PC-9 (cell line): ENCODE results near the gene LAD1. TPM values are rescaled to one million over a fixed set of nuclear protein-coding genes. Genes with fewer than 3 reads are reported as not detected.

ENCODE experiments used
- BruUV-seq: library from RNA; stranded (reverse); fragments of 400-500 nt; replicated peaks from 2 replicates; lab custom pipeline; 2021; lab: Mats Ljungman, UMichigan
- CTCF ChIA-PET: fragments of 300-600 bp; sonication (Branson Sonifier 250); formaldehyde crosslinking; loops from one replicate; lab custom pipeline; 2022; ENCODE audit warnings: antibody characterized with exemption; lab: Charles Lee
- POLR2A ChIA-PET: fragments of 300-600 bp; sonication (Branson Sonifier 250); formaldehyde crosslinking; loops from one replicate; lab custom pipeline; 2022; ENCODE audit warnings: antibody characterized with exemption; ENCODE audit not compliant: unreplicated experiment; lab: Charles Lee
- DNase-seq, 2 experiments: peaks; one replicate each; pipeline versions ENCODE4 v3.0.0 to v3.0.0-alpha.2; 2015 to 2022; ENCODE audit warnings: mixed read lengths in 1 of 2
- H2AFZ ChIP-seq: fragments of 200-600 bp; sonication (generic); 2 replicates; pipeline ENCODE4 v1.8.1; 2017; ENCODE audit warnings: antibody characterized with exemption
- H3F3A ChIP-seq: fragments of 200-600 bp; sonication (generic); 2 replicates; pipeline ENCODE4 v1.8.1; 2017; ENCODE audit warnings: antibody characterized with exemption, mild to moderate bottlenecking, low read depth; ENCODE audit not compliant: insufficient read depth
- H3K27ac ChIP-seq: fragments of 200-600 bp; sonication (generic); 2 replicates; pipeline ENCODE4 v1.6.1; 2016; ENCODE audit warnings: mixed run types
- H3K27me3 ChIP-seq: fragments of 200-600 bp; sonication (generic); 2 replicates; pipeline ENCODE4 v1.6.1; 2016; ENCODE audit warnings: low read depth, mixed run types; ENCODE audit not compliant: insufficient read depth
- H3K36me3 ChIP-seq: fragments of 200-600 bp; sonication (generic); 2 replicates; pipeline ENCODE4 v1.6.1; 2016; ENCODE audit warnings: low read depth, mixed run types
- H3K4me1 ChIP-seq: fragments of 200-600 bp; sonication (generic); replicated peaks from 2 replicates; pipeline ENCODE4 v1.6.1; 2016; ENCODE audit warnings: mixed run types; ENCODE audit not compliant: insufficient read depth
- H3K4me2 ChIP-seq: fragments of 200-600 bp; sonication (generic); 2 replicates; pipeline ENCODE4 v1.6.1; 2017; ENCODE audit warnings: mixed run types
- H3K4me3 ChIP-seq: fragments of 200-600 bp; sonication (generic); 2 replicates; pipeline ENCODE4 v1.6.1; 2016; ENCODE audit warnings: mixed run types
- H3K79me2 ChIP-seq: fragments of 200-600 bp; sonication (generic); 2 replicates; pipeline ENCODE4 v1.6.1; 2017; ENCODE audit warnings: low read depth, mixed run types
- H3K9me2 ChIP-seq: fragments of 200-600 bp; sonication (generic); 2 replicates; pipeline ENCODE4 v1.8.1; 2017; ENCODE audit warnings: mild to moderate bottlenecking; ENCODE audit not compliant: insufficient read depth
- H3K9me3 ChIP-seq: fragments of 200-600 bp; sonication (generic); 2 replicates; pipeline ENCODE4 v1.8.1; 2016; ENCODE audit warnings: low read depth; ENCODE audit not compliant: insufficient read depth
- H4K20me1 ChIP-seq: fragments of 200-600 bp; sonication (generic); 2 replicates; pipeline ENCODE4 v1.8.1; 2017; ENCODE audit not compliant: insufficient read depth
- CTCF ChIP-seq: fragments of 200-600 bp; sonication (generic); conservative IDR thresholded peaks from 2 replicates; pipeline ENCODE4 v1.6.1; 2017; ENCODE audit warnings: mixed run types, antibody characterized with exemption, mild to moderate bottlenecking, moderate library complexity
- EZH2 ChIP-seq: fragments of 200-600 bp; sonication (generic); IDR thresholded peaks from 2 replicates; pipeline ENCODE4 v1.8.0; 2017; ENCODE audit warnings: antibody characterized with exemption, low read depth
- intact Hi-C: fragments of 100-400 bp; cut with micrococcal nuclease; formaldehyde crosslinking; loops from one replicate; pipeline ENCODE4 v1.10.0; 2022; ENCODE audit not compliant: unreplicated experiment
- total RNA-seq: library from RNA; stranded (reverse); gene quantifications from 2 replicates; pipeline ENCODE4 v1.2.3, GENCODE V29; 2021

The LAD1 gene
- total RNA-seq, 1 experiment from 2014 or later = 54.7 TPM

- Histone ChIP-seq H2AFZ (no peak overlapping the region), H3K36me3 (no peaks in the 10 kb centered on the region), H4K20me1 (peaks cover 2% of the 10 kb centered on the region; the same call in 1 of the 2 replicates), H3K27me3 (no peaks in the 10 kb centered on the region), H3K79me2 (no peaks in the 10 kb centered on the region), H3K27ac (no peak overlapping the region), H3K9me2 (no peaks in the 10 kb centered on the region), H3F3A (no peaks in the 10 kb centered on the region), H3K4me2 (no peak overlapping the region), H3K4me3 (no peak overlapping the region), H3K4me1 (peaks cover 13% of the 10 kb centered on the region; the same call in 1 of the 2 replicates), H3K9me3 (no peaks in the 10 kb centered on the region)
- intact Hi-C loops = no loop called here
- BruUV-seq = no TSS peak
- DNase-seq = no peak
- no peak for TF ChIP-seq EZH2
- ChIA-PET CTCF (no interaction called here), POLR2A (no interaction called here)
These were observed 42.9 kb downstream of the LAD1 start for GRCh38 chr1:201356236-201356635.

- no peaks in the 10 kb centered on the region for H3K27me3 ChIP-seq
- no peaks in the 10 kb centered on the region for H3F3A ChIP-seq
- H3K4me3 ChIP-seq = no peak overlapping the region
- CTCF ChIA-PET = no interaction called here
- H3K9me3 ChIP-seq = no peaks in the 10 kb centered on the region
- no peak overlapping the region for H3K27ac ChIP-seq
- no peak overlapping the region for H3K4me2 ChIP-seq
- no peaks in the 10 kb centered on the region for H3K9me2 ChIP-seq
- intact Hi-C loops = no loop called here
- no peak for DNase-seq
- BruUV-seq = no TSS peak
- TF ChIP-seq CTCF (no peak), EZH2 (no peak)
- H3K4me1 ChIP-seq = peaks cover 13% of the 10 kb centered on the region; the same call in 1 of the 2 replicates
- H3K79me2 ChIP-seq = no peaks in the 10 kb centered on the region
- no peak overlapping the region for H2AFZ ChIP-seq
- no peaks in the 10 kb centered on the region for H3K36me3 ChIP-seq
- POLR2A ChIA-PET = no interaction called here
- H4K20me1 ChIP-seq = peaks cover 2% of the 10 kb centered on the region; the same call in 1 of the 2 replicates
These were observed 43.7 kb downstream of the LAD1 start for GRCh38 chr1:201355471-201355870.

GRCh38 chr1:201354901-201355295 is 44.2 kb downstream of the LAD1 start:
- H3K36me3 ChIP-seq = no peaks in the 10 kb centered on the region
- POLR2A ChIA-PET = interaction anchor here (0.5 kb wide), 1 partner anchor 17 kb away, joined by 3 read pairs; no protein-coding TSS in a partner anchor
- no peaks in the 10 kb centered on the region for H3K9me2 ChIP-seq
- H4K20me1 ChIP-seq = peaks cover 2% of the 10 kb centered on the region; the same call in 1 of the 2 replicates
- H3K4me2 ChIP-seq = no peak overlapping the region
- no peak overlapping the region for H3K4me3 ChIP-seq
- no peaks in the 10 kb centered on the region for H3F3A ChIP-seq
- no TSS peak for BruUV-seq
- no peak overlapping the region for H2AFZ ChIP-seq
- no peak for TF ChIP-seq CTCF
- no peak for TF ChIP-seq EZH2
- H3K27ac ChIP-seq = no peak overlapping the region
- no peak for DNase-seq
- no peaks in the 10 kb centered on the region for H3K27me3 ChIP-seq
- H3K4me1 ChIP-seq = peaks cover 13% of the 10 kb centered on the region; the same call in 1 of the 2 replicates
- CTCF ChIA-PET = no interaction called here
- H3K79me2 ChIP-seq = no peaks in the 10 kb centered on the region
- no peaks in the 10 kb centered on the region for H3K9me3 ChIP-seq
- intact Hi-C loops = no loop called here
